ENCODE results near the gene AHRR. TPM values are rescaled to one million over a fixed set of nuclear protein-coding genes. Genes with fewer than 3 reads are reported as not detected.

The AHRR gene
- total and polyA plus RNA-seq, 9 of the 15 experiments (the other 6 are each of a cell fraction or from before 2014, with no cell fraction given), result 0.06 to 1.6 (median 0.75) TPM; not detected in 1

DNA sequence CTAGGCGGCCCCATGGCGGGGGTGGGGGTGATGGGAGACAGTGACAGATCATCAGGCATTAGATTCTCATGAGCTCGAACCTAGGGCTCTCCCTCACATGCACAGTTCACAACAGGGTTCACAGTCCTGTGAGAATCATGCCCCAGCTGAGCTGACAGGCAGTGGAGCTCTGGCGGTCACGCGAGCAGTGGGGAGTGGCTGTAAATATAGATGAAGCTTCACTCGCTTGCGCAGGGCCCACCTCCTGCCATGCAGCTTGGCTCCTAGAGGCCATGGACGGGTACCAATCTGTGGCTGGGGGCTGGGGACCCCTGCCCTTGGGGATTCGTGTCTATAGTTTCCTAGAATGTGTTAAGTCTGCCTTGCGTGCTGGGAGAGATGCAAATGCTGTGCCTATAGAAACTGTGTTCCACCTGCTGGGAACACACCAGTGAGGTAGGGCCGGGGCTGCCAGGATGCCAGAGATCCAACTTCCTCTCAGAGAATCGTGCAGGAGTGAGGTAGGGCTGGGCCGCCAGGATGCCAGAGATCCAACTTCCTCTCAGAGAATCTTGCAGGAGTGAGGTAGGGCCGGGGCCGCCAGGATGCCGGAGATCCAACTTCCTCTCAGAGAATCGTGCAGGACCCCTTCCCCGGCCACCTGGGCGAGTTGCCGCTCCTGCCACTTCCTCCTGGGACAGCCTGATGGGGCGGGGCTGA is 107.4 kb downstream of the AHRR start (continued):
- TF ChIP-seq POLR3G (IDR thresholded peaks at IDR 0.05; ENCODE audit: extremely low read depth, insufficient read length, insufficient replicate concordance) (no peak), JUN (IDR thresholded peaks at IDR 0.05; ENCODE audit: borderline replicate concordance, low read depth, low read length) (no peak), JUN (CRISPR knock-in tag; IDR thresholded peaks at IDR 0.05; ENCODE audit: borderline replicate concordance) (no peak)

- Histone ChIP-seq H3K27me3 (ENCODE audit: control insufficient read depth in 2 of 2, insufficient read depth in 2 of 2, low read length in 2 of 2) (peaks cover 26 to 69% of the 10 kb centered on the region in 2 experiments), H3K4me1 (replicated peaks in 1 of 2; ENCODE audit: control insufficient read depth in 2 of 2, insufficient read depth in 2 of 2, low read length in 2 of 2) (peaks cover 0 to 50% of the 10 kb centered on the region in 2 experiments; a peak in 2 of 5 replicates), H3K9me3 (replicated peaks; ENCODE audit: control insufficient read depth, insufficient read depth, low read depth, low read length) (no peaks in the 10 kb centered on the region), H4K20me1 (replicated peaks; ENCODE audit: control insufficient read depth, insufficient read depth, low read length) (no peaks in the 10 kb centered on the region; the same call in 1 of the 2 replicates), H3K27ac (ENCODE audit: extremely low read depth, low read depth, low read length) (no peak overlapping the region), H3K4me3 (no peak overlapping the region), H3K4me2 (ENCODE audit: insufficient read depth, low read length) (no peak overlapping the region), H3K9ac (ENCODE audit: insufficient read depth in 1 of 2, low read depth in 2 of 2, low read length in 2 of 2) (peak overlapping the region in 1 of 2 experiments; percentile 30; a peak in 1 of 4 replicates), H3K79me2 (ENCODE audit: control insufficient read depth, insufficient read depth, low read length) (no peaks in the 10 kb centered on the region), H3K36me3 (ENCODE audit: control insufficient read depth, insufficient read depth, low read length) (no peaks in the 10 kb centered on the region), H3K9me1 (ENCODE audit: control insufficient read depth, insufficient read depth, low read length) (no peaks in the 10 kb centered on the region), H2AFZ (ENCODE audit: low read depth, low read length) (no peak overlapping the region)
- peak; percentile 19; the same call in 2 of the 3 replicates for ATAC-seq
- no peak for FAIRE-seq
- in situ Hi-C loops (cut with MboI), result loop anchor here (5.0 kb wide), 1 partner anchor 117 kb away; no protein-coding TSS in a partner anchor
- DNase-seq (ENCODE audit: extremely low read depth in 1 of 4, low spot score in 3 of 4), result peak in 1 of 4 experiments; percentile 15
- BruUV-seq (replicated peaks), result no TSS peak
- 28% methylated on average over 28 of the region's 35 CpGs for WGBS (ENCODE audit: insufficient coverage, low coverage, missing lambda C conversion rate)
- intact Hi-C loops (cut with micrococcal nuclease), result no loop called here
- CTCF ChIA-PET (ENCODE audit: low intra/inter-chr PET ratio), result no interaction called here
- POLR2A ChIA-PET, result interaction anchor here (0.5 to 1.3 kb wide), 3 partner anchors 10 to 46 kb away, joined by 3 to 4 read pairs (median 3); no protein-coding TSS in a partner anchor
- TF ChIP-seq BMI1 (IDR thresholded peaks at IDR 0.05; ENCODE audit: low read length) (no peak), LEF1 (IDR thresholded peaks at IDR 0.05) (no peak), ZNF140 (CRISPR knock-in tag; IDR thresholded peaks at IDR 0.05) (no peak), ELK1 (CRISPR knock-in tag; IDR thresholded peaks at IDR 0.05) (no peak), BRF2 (IDR thresholded peaks at IDR 0.05; ENCODE audit: borderline replicate concordance, insufficient read depth, insufficient read length) (no peak), SMAD3 (CRISPR knock-in tag; conservative IDR thresholded peaks at IDR 0.05) (no peak), LCOR (CRISPR knock-in tag; IDR thresholded peaks at IDR 0.05) (no peak), NFIX (CRISPR knock-in tag; IDR thresholded peaks at IDR 0.05; ENCODE audit: low read depth) (no peak), ZNF354B (CRISPR knock-in tag; IDR thresholded peaks at IDR 0.05) (no peak)
- TF ChIP-seq, protein P1, sequence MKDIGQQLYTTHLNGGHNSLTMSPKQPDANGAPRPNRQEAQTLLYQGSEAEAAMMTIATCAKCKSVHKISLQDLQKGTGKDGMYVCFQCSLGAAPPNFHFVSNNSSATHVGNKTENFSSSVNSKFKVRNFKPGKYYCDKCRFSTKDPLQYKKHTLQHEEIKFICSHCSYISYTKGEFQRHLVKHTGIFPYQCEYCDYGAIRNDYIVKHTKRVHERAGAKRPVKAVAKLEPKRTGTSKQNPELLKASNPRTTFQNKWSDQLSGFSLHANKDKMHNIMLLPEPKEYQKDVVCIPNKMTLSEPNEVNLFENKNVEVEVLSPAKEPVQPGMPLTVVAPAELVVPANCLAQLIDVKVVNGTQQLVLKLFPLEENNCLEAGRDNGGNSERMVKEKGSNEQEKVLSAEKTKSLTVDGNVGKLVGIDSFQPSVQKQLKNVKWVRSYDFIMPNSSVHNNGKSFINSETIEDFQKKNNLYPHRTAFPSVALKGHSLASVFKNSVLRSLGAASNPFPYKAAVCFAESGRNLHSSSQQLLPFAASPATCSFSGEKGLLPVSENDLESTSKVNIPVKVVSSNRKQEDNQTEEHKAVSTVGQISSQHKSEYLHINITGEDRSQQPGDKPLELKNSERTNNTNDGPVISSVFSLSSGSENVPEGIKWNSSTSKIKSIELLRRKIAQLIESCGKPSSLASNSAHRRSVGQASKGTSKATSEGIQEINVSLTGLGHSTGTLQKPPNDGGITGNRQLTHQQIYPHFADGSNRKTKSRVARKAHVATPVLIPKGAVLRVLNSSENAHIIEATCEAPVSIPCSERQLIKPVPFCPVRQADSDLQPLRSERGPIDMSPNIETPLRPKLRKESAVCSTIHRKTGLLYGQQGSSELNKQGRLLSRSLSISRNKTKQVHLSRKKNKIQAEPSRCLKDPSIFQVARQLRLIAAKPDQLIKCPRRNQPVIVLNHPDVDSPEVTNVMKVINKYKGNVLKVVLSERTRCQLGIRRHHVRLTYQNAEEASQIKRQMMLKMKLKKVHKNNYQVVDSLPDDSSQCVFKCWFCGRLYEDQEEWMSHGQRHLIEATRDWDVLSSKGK (CRISPR knock-in tag; IDR thresholded peaks at IDR 0.05), result no peak
Measured at GRCh38 chr5:429453-430188, 108.1 kb downstream of the AHRR start.
